IPS DF 6.9 (cell line): Measurements from ENCODE around the gene CHAD.

Experiments used
- DNase-seq: peaks from one replicate; pipeline ENCODE4 v3.0.0-alpha.2; 2013; ENCODE audit warnings: low read depth, low spot score
- H3K27ac ChIP-seq: one replicate; pipeline ENCODE4 v1.5.1; 2013; ENCODE audit warnings: low read length, control low read depth
- H3K27me3 ChIP-seq: 2 replicates; pipeline ENCODE4 v1.6.1; 2013; ENCODE audit warnings: mild to moderate bottlenecking, low read length; ENCODE audit not compliant: control insufficient read depth, insufficient read depth
- H3K36me3 ChIP-seq: 2 replicates; pipeline ENCODE4 v1.6.1; 2013; ENCODE audit warnings: low read length; ENCODE audit not compliant: control insufficient read depth, insufficient read depth
- H3K4me1 ChIP-seq: 2 replicates; pipeline ENCODE4 v1.6.1; 2013; ENCODE audit warnings: low read length; ENCODE audit not compliant: control insufficient read depth, insufficient read depth
- H3K4me3 ChIP-seq: 2 replicates; pipeline ENCODE4 v1.5.1; 2013; ENCODE audit warnings: mild to moderate bottlenecking, low read length
- H3K9me3 ChIP-seq: 2 replicates; pipeline ENCODE4 v1.6.1; 2013; ENCODE audit warnings: low read length, inconsistent platforms; ENCODE audit not compliant: control insufficient read depth, insufficient read depth
- WGBS: extraction: QIAGEN DNeasy Blood & Tissue Kit; methylation state at CpG from one replicate; pipeline ENCODE4 v1.1.7; 2013; ENCODE audit warnings: mixed read lengths, missing lambda C conversion rate; ENCODE audit not compliant: insufficient read length, insufficient coverage; 5-methylcytosine and 5-hydroxymethylcytosine counted together

CHAD gene

DNA sequence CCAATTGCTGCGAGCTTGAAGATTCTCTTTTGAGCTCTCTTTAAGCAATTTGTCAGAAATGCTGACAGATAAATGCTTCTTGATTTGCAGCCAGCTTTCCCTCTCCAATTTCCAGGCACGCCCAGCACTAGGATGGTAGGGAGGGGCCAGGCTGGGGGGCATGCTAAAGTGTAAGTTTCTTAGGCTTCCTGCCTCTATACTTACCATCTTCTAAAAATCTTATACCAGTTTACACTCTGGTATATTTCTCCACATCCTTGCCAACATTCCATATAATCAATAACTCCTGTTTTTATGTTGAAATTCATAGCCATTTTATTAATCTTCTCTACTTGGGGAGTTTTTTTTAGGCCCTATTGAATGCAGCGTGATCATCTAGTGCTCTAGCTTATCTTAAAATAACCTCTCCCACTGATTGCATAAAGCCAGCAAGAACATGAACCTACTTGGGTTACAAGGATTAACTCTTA lies 25.1 kb downstream of the CHAD start:
- Histone ChIP-seq H3K4me1 (peaks cover 2% of the 10 kb centered on the region; the same call in 1 of the 2 replicates), H3K36me3 (no peaks in the 10 kb centered on the region; the same call in 1 of the 2 replicates), H3K27ac (no peak overlapping the region), H3K27me3 (no peaks in the 10 kb centered on the region), H3K4me3 (no peak overlapping the region), H3K9me3 (no peaks in the 10 kb centered on the region)
- WGBS = no CpG with 5 or more reads among the region's 3 CpGs
- DNase-seq = no peak

DNA sequence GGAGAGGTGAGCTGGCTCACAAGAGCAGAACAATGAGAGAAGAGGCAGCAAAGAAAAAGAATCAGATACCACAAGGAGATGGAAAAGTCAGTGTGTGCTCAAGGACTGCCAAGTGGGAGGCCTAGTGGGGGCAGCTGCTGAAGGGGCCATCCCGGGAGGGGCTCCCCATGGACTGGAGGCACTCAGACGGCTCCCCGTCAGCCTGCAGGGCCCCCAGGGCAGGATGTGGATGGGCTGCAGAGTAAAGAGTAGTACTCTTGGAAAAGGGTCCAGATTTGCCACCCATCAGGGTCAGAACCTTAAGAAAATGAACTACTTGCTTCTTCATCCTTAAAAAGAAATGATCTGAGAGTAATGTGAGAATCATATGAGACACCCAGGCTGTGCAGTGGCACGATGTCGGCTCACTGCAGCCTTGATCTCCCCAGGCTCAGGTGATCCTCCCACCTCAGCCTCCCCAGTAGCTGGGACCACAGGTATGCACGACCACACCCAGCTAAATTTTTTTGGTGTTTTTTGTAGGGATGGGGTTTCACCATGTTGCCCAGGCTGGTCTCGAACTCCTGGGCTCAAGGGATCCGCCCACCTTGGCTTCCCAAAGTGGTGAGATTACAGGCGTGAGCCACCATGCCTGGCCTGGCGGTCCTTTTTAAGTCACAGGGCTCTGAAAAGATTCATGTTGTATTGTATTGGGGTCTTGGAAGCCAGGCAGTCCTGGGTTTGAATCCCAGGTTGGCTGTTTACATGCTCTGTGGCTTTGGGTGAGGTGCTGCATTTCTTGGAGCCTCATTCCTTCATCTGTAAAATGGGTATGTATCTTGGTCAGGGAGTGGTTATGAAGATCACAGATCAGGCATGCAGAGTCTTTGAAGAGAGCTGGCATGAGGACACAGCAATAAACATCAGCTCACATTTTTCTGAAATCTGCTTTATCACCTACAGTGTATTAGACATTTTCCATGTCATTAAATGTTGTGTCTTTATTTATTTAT lies 27.5 kb downstream of the CHAD start:
- H3K4me3 ChIP-seq = no peak overlapping the region
- no peak overlapping the region for H3K27ac ChIP-seq
- H3K36me3 ChIP-seq = no peaks in the 10 kb centered on the region; the same call in 1 of the 2 replicates
- H3K9me3 ChIP-seq = no peaks in the 10 kb centered on the region
- H3K4me1 ChIP-seq = peaks cover 2% of the 10 kb centered on the region; the same call in 1 of the 2 replicates
- no peak for DNase-seq
- no CpG with 5 or more reads among the region's 10 CpGs for WGBS
- H3K27me3 ChIP-seq = no peaks in the 10 kb centered on the region

DNA sequence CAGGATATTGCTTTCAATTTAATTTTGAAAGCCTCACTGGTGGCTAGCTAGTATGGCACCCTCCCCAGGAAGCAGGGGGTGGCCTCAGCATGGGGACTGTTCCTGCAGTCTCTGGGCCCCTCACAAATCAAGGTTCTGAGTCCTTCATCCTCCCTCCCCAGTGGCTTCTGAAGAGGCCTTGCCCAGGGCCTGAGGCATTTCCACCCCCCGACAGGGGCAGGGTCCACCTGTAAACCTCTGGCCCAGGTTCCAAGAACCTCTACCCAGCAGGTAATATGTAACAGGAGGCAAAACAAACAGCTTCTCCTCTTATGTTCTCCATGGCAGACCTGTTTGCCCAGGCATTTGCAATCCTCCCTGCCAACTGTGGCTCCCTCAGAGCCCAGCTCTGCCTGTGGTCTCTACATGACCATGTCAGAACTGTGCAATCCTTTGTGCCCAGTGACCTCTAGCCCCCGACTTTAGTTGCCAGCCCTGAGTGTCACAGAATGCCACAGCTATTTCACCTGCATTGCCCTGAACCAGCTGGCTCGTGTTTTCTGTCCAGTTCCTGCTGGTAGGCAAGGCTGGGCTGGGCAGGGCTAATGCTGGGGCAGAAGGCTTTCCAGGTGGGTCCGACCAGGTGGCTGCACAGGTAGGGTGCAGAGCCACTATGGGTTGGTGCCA lies 28.4 kb downstream of the CHAD start:
- H3K27ac ChIP-seq = no peak overlapping the region
- WGBS = no CpG with 5 or more reads among the region's 4 CpGs
- peaks cover 2% of the 10 kb centered on the region; the same call in 1 of the 2 replicates for H3K4me1 ChIP-seq
- no peaks in the 10 kb centered on the region; the same call in 1 of the 2 replicates for H3K36me3 ChIP-seq
- DNase-seq = no peak
- no peak overlapping the region for H3K4me3 ChIP-seq
- H3K9me3 ChIP-seq = no peaks in the 10 kb centered on the region
- H3K27me3 ChIP-seq = no peaks in the 10 kb centered on the region

DNA sequence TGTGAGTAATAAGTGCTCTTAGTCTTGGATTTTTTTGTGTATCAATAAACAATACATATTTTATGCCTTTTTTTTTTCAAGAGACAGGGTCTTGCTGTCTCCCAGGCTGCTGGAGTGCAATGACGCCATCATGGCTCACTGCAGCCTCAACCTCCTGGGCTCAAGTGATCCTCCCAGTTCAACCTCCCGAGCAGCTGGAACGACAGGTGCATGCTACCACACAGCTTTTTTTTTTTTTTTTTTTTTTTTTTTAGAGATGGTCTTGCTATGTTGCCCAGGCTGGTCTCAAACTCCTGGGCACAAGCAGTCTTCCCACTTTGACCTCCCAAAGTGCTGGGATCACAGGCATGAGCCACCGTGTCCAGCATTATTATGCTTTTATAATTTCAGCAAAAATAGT lies 29.7 kb downstream of the CHAD start:
- H3K9me3 ChIP-seq = no peaks in the 10 kb centered on the region
- H3K4me1 ChIP-seq = peaks cover 2% of the 10 kb centered on the region; the same call in 1 of the 2 replicates
- H3K27ac ChIP-seq = no peak overlapping the region
- DNase-seq = no peak
- H3K4me3 ChIP-seq = no peak overlapping the region
- no peaks in the 10 kb centered on the region for H3K27me3 ChIP-seq
- no CpG with 5 or more reads among the region's 4 CpGs for WGBS
- no peaks in the 10 kb centered on the region; the same call in 1 of the 2 replicates for H3K36me3 ChIP-seq

DNA sequence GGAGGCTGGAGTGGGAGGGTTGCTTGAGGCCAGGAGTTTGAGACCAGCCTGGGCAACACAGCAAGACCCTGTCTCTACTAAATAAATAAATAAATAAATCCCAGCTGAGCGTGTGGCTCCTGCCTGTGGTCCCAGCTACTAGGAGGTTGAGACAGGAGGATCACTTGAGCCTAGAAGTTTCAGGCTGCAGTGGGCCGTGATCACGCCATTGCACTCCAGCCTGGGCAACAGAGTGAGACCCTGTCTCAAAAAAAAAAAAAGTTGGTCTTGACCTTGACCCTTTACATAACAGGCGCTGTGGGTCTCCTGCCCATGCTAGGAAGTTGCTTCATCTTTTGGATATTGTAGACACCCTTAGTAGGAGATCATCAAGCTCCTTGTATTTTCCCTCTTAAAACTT lies 31.3 kb downstream of the CHAD start:
- Histone ChIP-seq H3K4me1 (0 out of 2 replicates have a peak, but pooled peaks cover 2% of the 10 kb centered on the region), H3K9me3 (no peaks in the 10 kb centered on the region), H3K27ac (no peak overlapping the region), H3K4me3 (no peak overlapping the region), H3K36me3 (no peaks in the 10 kb centered on the region; the same call in 1 of the 2 replicates), H3K27me3 (no peaks in the 10 kb centered on the region)
- WGBS = no CpG with 5 or more reads among the region's 4 CpGs
- DNase-seq = no peak

DNA sequence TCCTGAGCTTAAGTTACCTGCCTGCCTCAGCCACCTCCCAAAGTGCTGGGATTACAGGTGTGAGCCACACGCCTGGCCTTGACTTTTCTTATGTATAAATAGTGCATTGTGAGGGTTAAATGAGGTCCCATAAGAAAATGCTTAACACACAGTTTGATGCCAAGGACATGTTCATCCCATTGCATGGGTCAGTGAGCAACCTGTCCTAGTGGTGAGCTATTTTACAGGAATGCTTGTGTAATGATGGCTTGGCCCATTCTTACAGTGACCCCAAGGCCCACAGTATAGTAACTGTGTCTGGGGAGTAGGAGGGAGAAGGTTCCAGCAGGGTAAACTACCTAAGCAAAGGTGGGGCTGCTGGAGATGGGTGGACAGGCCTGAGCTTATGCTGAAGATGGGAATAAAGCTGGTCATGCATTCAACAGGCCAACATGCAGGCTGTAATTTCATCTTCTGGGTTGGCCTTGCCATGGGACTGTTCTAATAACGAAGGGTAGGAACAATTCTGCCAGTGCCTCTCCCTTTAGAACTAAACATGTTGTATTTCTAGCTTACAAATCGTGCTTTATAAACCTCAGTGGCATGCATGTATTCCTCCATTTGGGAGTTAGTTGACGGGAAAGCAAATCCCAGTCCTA lies 36.4 kb downstream of the CHAD start:
- H3K9me3 ChIP-seq = no peaks in the 10 kb centered on the region
- H3K27me3 ChIP-seq = no peaks in the 10 kb centered on the region
- no peak overlapping the region for H3K27ac ChIP-seq
- DNase-seq = no peak
- no peaks in the 10 kb centered on the region for H3K4me1 ChIP-seq
- no CpG with 5 or more reads among the region's 4 CpGs for WGBS
- no peaks in the 10 kb centered on the region for H3K36me3 ChIP-seq
- no peak overlapping the region for H3K4me3 ChIP-seq

DNA sequence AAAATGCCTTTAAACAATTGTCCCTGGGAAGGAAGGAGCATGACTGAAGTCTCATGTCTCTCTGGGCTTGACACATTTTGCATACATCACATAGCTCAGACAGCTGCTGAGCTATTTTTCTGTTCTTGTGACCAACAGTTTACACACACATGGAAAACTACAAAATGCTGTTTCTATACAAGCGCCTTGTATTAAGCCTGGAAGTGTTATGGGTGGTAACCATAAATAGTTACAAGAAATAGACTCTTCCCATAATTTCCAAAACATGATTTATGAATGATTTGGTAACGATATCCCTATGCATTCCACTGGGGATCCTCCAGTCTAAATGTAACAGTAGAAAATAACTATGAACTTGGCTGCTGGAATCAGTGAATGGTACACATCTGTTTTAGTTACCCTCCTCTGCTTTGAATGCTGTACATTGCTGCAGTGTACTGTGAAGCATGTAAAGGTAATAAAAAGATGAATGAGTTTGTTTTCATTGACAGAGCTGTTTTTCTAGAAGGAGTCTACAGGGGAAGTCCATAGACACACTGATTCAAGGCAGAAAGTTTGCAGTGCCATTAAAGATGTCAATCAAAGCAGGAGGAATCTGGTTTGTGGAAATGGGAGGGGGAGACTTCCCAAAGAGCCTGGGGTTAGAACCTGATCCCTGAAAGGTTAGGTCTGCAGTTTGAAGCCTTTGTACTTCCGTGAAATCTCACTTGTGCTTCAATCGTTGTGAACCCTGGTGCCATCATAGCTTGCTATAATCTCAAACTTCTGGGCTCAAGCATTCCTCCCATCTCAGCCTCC lies 37.7 kb downstream of the CHAD start:
- Histone ChIP-seq H3K27me3 (no peaks in the 10 kb centered on the region), H3K4me3 (no peak overlapping the region), H3K9me3 (no peaks in the 10 kb centered on the region), H3K36me3 (no peaks in the 10 kb centered on the region), H3K27ac (no peak overlapping the region), H3K4me1 (no peaks in the 10 kb centered on the region)
- DNase-seq = no peak
- WGBS = no CpG with 5 or more reads among the region's 4 CpGs

DNA sequence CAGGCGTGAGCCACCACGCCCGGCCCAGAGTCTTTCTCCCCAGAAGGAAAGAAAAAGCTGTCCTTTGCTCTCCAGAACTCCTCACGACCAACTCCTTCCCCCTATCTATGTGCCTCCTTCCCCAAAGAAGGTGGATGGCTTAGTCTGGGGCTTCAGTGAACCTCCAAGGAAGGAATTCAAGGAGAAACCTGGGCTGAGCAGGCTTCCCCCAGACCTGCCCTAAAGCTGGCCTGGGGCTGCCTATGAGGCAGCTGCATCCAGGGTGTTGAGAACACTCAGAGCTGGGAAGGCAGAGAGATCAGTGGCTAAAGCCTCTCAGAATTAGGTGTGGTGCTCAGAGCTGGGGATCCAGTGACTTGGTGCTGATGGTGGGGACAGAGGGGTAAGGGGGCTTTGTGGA lies 38.9 kb downstream of the CHAD start:
- DNase-seq = no peak
- Histone ChIP-seq H3K9me3 (no peaks in the 10 kb centered on the region), H3K27me3 (no peaks in the 10 kb centered on the region), H3K27ac (no peak overlapping the region), H3K4me1 (peaks cover 4% of the 10 kb centered on the region; the same call in 1 of the 2 replicates), H3K36me3 (no peaks in the 10 kb centered on the region), H3K4me3 (no peak overlapping the region)
- WGBS = no CpG with 5 or more reads among the region's 4 CpGs

DNA sequence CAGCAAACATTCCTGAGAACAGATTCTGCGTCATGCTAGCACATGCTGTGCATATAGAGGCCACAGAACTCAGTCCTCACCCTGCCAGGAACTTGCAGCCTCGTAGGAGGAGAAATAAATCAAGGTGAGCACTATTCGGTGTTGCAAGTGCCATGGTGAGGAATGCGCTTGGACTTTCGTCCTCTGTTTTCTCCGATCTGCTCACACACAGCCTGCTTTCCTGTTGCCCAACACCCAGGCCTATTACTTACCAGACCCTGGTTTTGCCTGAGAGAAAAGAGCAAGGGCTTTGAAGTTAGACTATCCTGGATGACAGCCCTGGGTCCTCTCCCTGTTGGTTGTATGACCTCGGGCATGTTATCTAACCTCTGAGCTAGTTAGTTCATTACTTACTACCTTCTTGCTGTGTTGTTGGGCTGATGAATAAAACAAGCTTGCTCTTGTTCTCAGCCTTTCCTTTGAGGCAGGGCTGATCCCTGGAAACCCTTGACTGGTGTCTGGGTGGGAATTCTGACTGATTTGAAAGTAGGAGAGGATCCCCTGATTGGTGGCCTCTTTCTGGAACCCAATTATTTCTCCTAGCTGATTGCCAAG lies 39.8 kb downstream of the CHAD start:
- DNase-seq = no peak
- H3K27ac ChIP-seq = no peak overlapping the region
- peaks cover 4% of the 10 kb centered on the region; the same call in 1 of the 2 replicates for H3K4me1 ChIP-seq
- H3K27me3 ChIP-seq = no peaks in the 10 kb centered on the region
- WGBS = no CpG with 5 or more reads among the region's 7 CpGs
- H3K4me3 ChIP-seq = no peak overlapping the region
- H3K36me3 ChIP-seq = no peaks in the 10 kb centered on the region
- no peaks in the 10 kb centered on the region for H3K9me3 ChIP-seq
